ENCODE data around the gene SMAD1. TPM values are rescaled to one million over a fixed set of nuclear protein-coding genes. Genes with fewer than 3 reads are reported as not detected.

SMAD1 gene
- polyA plus RNA-seq, 1 of the 3 experiments (the other 2 are of a cell fraction): 46.0 TPM

DNA sequence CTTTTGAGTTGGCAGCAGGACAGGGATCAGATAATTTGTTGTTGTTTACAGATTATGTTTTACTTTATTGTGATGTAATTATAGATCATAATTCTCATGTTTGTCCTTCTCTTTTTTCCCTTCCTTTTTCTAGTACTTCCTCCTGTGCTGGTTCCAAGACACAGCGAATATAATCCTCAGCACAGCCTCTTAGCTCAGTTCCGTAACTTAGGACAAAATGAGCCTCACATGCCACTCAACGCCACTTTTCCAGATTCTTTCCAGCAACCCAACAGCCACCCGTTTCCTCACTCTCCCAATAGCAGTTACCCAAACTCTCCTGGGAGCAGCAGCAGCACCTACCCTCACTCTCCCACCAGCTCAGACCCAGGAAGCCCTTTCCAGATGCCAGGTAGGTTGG, 58.0 kb downstream of the SMAD1 start:
- Histone ChIP-seq H3K36me3 (replicated peaks in 1 of 2; ENCODE audit: control insufficient read depth in 1 of 2, insufficient read depth in 2 of 2, low read length in 1 of 2) (peaks cover 10 to 30% of the 10 kb centered on the region in 2 experiments), H3K79me2 (ENCODE audit: insufficient read depth) (0 out of 2 replicates have a peak, but pooled peaks cover 3% of the 10 kb centered on the region), H3K4me1 (ENCODE audit: control insufficient read depth in 1 of 2, insufficient read depth in 2 of 2, low read depth in 1 of 2, low read length in 1 of 2) (peaks cover 13 to 34% of the 10 kb centered on the region in 2 experiments; a peak in 3 of 4 replicates), H3K27me3 (ENCODE audit: insufficient read depth) (no peaks in the 10 kb centered on the region), H2AFZ (ENCODE audit: low read depth) (no peak overlapping the region), H3K9me2 (no peaks in the 10 kb centered on the region), H3K27ac (ENCODE audit: low read depth in 2 of 2, low read length in 1 of 2) (no peak overlapping the region), H3K4me3 (ENCODE audit: low read depth in 2 of 2, low read length in 1 of 2) (no peak overlapping the region), H3K9ac (no peak overlapping the region), H3K4me2 (no peak overlapping the region), H3K9me3 (no peaks in the 10 kb centered on the region), H3F3A (replicated peaks; ENCODE audit: insufficient read depth) (no peaks in the 10 kb centered on the region), H4K20me1 (ENCODE audit: insufficient read depth) (no peaks in the 10 kb centered on the region)
- no peak for TF ChIP-seq MXI1 (IDR thresholded peaks at IDR 0.05; ENCODE audit: low read depth, low read length)
- TF ChIP-seq, protein P1, sequence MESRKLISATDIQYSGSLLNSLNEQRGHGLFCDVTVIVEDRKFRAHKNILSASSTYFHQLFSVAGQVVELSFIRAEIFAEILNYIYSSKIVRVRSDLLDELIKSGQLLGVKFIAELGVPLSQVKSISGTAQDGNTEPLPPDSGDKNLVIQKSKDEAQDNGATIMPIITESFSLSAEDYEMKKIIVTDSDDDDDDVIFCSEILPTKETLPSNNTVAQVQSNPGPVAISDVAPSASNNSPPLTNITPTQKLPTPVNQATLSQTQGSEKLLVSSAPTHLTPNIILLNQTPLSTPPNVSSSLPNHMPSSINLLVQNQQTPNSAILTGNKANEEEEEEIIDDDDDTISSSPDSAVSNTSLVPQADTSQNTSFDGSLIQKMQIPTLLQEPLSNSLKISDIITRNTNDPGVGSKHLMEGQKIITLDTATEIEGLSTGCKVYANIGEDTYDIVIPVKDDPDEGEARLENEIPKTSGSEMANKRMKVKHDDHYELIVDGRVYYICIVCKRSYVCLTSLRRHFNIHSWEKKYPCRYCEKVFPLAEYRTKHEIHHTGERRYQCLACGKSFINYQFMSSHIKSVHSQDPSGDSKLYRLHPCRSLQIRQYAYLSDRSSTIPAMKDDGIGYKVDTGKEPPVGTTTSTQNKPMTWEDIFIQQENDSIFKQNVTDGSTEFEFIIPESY (IDR thresholded peaks at IDR 0.05; ENCODE audit: borderline replicate concordance, low read depth): no peak
- TF ChIP-seq, protein P2, sequence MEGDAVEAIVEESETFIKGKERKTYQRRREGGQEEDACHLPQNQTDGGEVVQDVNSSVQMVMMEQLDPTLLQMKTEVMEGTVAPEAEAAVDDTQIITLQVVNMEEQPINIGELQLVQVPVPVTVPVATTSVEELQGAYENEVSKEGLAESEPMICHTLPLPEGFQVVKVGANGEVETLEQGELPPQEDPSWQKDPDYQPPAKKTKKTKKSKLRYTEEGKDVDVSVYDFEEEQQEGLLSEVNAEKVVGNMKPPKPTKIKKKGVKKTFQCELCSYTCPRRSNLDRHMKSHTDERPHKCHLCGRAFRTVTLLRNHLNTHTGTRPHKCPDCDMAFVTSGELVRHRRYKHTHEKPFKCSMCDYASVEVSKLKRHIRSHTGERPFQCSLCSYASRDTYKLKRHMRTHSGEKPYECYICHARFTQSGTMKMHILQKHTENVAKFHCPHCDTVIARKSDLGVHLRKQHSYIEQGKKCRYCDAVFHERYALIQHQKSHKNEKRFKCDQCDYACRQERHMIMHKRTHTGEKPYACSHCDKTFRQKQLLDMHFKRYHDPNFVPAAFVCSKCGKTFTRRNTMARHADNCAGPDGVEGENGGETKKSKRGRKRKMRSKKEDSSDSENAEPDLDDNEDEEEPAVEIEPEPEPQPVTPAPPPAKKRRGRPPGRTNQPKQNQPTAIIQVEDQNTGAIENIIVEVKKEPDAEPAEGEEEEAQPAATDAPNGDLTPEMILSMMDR (IDR thresholded peaks at IDR 0.05): no peak
- TF ChIP-seq, protein P3, sequence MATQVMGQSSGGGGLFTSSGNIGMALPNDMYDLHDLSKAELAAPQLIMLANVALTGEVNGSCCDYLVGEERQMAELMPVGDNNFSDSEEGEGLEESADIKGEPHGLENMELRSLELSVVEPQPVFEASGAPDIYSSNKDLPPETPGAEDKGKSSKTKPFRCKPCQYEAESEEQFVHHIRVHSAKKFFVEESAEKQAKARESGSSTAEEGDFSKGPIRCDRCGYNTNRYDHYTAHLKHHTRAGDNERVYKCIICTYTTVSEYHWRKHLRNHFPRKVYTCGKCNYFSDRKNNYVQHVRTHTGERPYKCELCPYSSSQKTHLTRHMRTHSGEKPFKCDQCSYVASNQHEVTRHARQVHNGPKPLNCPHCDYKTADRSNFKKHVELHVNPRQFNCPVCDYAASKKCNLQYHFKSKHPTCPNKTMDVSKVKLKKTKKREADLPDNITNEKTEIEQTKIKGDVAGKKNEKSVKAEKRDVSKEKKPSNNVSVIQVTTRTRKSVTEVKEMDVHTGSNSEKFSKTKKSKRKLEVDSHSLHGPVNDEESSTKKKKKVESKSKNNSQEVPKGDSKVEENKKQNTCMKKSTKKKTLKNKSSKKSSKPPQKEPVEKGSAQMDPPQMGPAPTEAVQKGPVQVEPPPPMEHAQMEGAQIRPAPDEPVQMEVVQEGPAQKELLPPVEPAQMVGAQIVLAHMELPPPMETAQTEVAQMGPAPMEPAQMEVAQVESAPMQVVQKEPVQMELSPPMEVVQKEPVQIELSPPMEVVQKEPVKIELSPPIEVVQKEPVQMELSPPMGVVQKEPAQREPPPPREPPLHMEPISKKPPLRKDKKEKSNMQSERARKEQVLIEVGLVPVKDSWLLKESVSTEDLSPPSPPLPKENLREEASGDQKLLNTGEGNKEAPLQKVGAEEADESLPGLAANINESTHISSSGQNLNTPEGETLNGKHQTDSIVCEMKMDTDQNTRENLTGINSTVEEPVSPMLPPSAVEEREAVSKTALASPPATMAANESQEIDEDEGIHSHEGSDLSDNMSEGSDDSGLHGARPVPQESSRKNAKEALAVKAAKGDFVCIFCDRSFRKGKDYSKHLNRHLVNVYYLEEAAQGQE (IDR thresholded peaks at IDR 0.05; ENCODE audit: low read depth, low read length): no peak
- TF ChIP-seq, protein P4, sequence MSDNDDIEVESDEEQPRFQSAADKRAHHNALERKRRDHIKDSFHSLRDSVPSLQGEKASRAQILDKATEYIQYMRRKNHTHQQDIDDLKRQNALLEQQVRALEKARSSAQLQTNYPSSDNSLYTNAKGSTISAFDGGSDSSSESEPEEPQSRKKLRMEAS (IDR thresholded peaks at IDR 0.05; ENCODE audit: low read depth): no peak
- no peak for TF ChIP-seq FOXJ3 (CRISPR knock-in tag; IDR thresholded peaks at IDR 0.05)
- TF ChIP-seq RCOR1 (IDR thresholded peaks at IDR 0.05; ENCODE audit: low read length): no peak
- TF ChIP-seq GATA2 (CRISPR knock-in tag; IDR thresholded peaks at IDR 0.05): no peak
- TF ChIP-seq RFX5 (IDR thresholded peaks at IDR 0.05; ENCODE audit: low read length): no peak
- no peak for TF ChIP-seq MEF2A (IDR thresholded peaks at IDR 0.05; ENCODE audit: borderline replicate concordance, low read depth)
- no peak for DNase-seq
- ChIA-PET POLR2A (no interaction called here), CTCF (interaction anchor here (1.0 to 2.6 kb wide), 2 partner anchors 15 to 17 kb away, joined by 3 to 9 read pairs; no protein-coding TSS in a partner anchor)
- 94% methylated on average over 4 of the region's 4 CpGs for WGBS (ENCODE audit: low lambda C conversion rate)

Measured in SK-N-SH (cell line).